Effector memory CD4-positive, alpha-beta T cell (primary cell): ENCODE results near the gene MS4A4E.

Experiments used
- DNase-seq, 3 donors: peaks; one replicate each; pipeline ENCODE4 v3.0.0-alpha.2; 2020
- H3K27ac ChIP-seq: 2 replicates; pipeline ENCODE4 v1.7.0; 2013; ENCODE audit warnings: mild to moderate bottlenecking, low read length, moderate library complexity; ENCODE audit not compliant: insufficient read depth, poor library complexity, severe bottlenecking
- H3K27me3 ChIP-seq: replicated peaks from 2 replicates; pipeline ENCODE4 v1.7.0; 2013; ENCODE audit warnings: mild to moderate bottlenecking, low read length; ENCODE audit not compliant: insufficient read depth, control insufficient read depth, poor library complexity, severe bottlenecking
- H3K36me3 ChIP-seq: 2 replicates; pipeline ENCODE4 v1.7.0; 2013; ENCODE audit warnings: mild to moderate bottlenecking, low read length, moderate library complexity; ENCODE audit not compliant: control insufficient read depth, insufficient read depth
- H3K4me1 ChIP-seq: 2 replicates; pipeline ENCODE4 v1.7.0; 2013; ENCODE audit warnings: low read length, mild to moderate bottlenecking; ENCODE audit not compliant: control insufficient read depth, insufficient read depth, poor library complexity, severe bottlenecking
- H3K4me3 ChIP-seq: 2 replicates; pipeline ENCODE4 v1.7.0; 2013; ENCODE audit warnings: low read length, low read depth, mild to moderate bottlenecking; ENCODE audit not compliant: insufficient read depth, poor library complexity, severe bottlenecking
- H3K9me3 ChIP-seq: 2 replicates; pipeline ENCODE4 v1.7.0; 2013; ENCODE audit warnings: mild to moderate bottlenecking, low read length, moderate library complexity; ENCODE audit not compliant: control insufficient read depth

The MS4A4E gene

DNA sequence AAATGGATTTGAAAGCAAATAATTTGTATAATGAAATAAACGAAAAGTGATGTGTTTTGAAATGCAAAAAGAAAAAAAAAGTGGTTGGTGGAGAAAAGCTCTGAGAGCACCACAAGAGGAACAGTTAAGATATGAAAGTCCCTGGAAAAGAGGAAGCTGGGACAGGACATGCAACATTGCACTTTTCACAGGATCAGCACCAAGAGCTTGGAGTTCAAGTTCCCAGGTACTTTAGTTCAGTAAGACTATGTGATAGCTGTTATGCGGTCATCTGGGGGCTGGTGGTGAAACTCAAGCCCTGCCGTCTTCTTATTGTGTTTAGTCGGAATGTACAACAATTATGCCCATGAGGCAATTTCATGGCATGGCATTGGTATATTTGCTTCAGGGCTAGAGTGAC is 20.5 kb upstream of the MS4A4E start:
- no peak overlapping the region for H3K27ac ChIP-seq

GRCh38 chr11:60261014-60261413 is 18.1 kb upstream of the MS4A4E start:
- no peak overlapping the region for H3K27ac ChIP-seq
- no peaks in the 10 kb centered on the region for H3K9me3 ChIP-seq
- peaks cover 4% of the 10 kb centered on the region for H3K27me3 ChIP-seq
- no peak for DNase-seq
- H3K36me3 ChIP-seq = no peaks in the 10 kb centered on the region
- H3K4me3 ChIP-seq = no peak overlapping the region
- no peaks in the 10 kb centered on the region for H3K4me1 ChIP-seq

More for the DNA sequence above, 20.5 kb upstream of the MS4A4E start:
- Histone ChIP-seq H3K27me3 (peaks cover 4% of the 10 kb centered on the region), H3K9me3 (no peaks in the 10 kb centered on the region), H3K4me1 (no peaks in the 10 kb centered on the region), H3K36me3 (no peaks in the 10 kb centered on the region), H3K4me3 (no peak overlapping the region)
- DNase-seq = no peak

DNA sequence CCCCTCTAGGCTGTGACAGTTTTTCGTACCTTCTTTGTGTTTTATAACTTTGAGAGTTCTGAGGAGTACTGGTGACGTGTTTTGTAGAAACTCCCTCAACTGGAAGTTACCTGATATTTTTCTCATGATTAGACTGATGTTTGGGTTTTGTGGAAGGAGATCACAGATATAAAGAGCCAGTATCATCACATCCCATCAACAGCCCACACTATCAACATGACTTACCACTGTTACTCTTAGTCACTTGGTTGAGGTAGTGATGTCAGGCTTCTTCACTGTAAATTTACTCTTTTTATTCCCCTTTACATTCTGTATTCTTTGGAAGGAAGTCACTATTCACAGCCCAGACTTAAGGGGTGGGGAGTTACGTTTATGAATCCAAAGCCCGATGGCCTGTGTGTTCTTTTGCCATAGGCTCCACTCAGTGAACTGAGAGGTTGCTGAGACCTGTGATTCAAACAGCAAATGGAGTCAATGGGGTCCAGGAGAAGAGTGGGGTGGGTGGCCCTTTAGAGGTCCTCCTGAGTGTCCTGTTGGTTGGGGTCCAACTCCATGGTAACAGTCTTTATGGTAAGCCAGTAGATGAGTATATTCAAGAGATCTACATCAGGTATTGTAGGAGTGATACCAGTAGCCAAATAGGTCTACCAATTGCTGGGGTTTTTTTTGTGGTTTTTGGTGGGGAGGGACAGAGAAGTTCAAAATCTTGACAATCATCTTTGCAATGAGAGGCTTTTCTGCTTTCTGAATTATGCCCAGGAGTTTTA is 15.2 kb upstream of the MS4A4E start:
- DNase-seq = no peak
- H3K4me1 ChIP-seq = no peaks in the 10 kb centered on the region
- H3K4me3 ChIP-seq = no peak overlapping the region
- no peaks in the 10 kb centered on the region for H3K9me3 ChIP-seq
- no peaks in the 10 kb centered on the region for H3K36me3 ChIP-seq
- H3K27me3 ChIP-seq = no peaks in the 10 kb centered on the region
- no peak overlapping the region for H3K27ac ChIP-seq

DNA sequence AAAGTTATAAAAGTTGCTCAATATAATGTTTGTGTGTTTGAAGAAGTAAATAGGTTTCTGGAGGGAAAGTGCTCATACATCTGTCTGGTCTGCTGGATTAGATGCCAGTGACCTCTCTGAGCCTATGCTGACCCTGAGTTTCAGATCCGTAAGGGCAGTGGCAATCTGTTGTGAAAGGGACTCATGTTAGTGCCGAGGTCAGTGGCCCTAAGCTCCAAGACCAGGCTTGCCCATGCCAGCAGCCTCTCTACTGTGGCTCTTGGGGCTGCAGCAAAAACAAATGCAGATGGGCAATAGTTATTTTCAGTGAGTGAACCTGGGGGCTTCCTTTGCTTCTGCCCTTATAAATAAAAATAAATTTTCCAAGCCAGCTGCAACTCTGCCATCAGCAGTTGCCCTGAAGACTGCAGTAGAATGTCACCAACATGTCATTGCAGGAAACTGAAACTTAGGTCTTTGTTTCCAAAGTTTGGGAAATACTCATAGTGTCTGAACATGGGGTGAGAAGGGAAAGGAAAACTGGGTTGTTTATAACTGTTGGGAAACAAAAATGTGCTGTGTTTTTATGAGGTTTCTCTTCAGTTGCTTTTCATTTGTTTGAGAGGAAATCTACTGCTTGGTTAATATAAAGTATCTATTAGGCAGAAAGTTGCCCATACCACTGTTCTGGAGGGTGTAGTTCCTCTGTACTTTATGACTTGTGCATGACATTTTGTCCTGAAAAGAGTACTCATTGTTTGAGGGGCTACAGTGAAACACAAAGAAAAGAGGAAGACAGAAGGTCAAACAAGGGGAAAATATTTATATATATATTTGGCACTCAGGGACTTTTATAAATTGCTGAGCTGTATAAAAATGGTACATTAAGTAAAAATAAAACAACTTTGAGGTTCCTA is 9.5 kb upstream of the MS4A4E start:
- Histone ChIP-seq H3K27ac (no peak overlapping the region), H3K4me1 (no peaks in the 10 kb centered on the region), H3K9me3 (no peaks in the 10 kb centered on the region), H3K36me3 (no peaks in the 10 kb centered on the region), H3K27me3 (no peaks in the 10 kb centered on the region), H3K4me3 (no peak overlapping the region)
- DNase-seq = no peak

DNA sequence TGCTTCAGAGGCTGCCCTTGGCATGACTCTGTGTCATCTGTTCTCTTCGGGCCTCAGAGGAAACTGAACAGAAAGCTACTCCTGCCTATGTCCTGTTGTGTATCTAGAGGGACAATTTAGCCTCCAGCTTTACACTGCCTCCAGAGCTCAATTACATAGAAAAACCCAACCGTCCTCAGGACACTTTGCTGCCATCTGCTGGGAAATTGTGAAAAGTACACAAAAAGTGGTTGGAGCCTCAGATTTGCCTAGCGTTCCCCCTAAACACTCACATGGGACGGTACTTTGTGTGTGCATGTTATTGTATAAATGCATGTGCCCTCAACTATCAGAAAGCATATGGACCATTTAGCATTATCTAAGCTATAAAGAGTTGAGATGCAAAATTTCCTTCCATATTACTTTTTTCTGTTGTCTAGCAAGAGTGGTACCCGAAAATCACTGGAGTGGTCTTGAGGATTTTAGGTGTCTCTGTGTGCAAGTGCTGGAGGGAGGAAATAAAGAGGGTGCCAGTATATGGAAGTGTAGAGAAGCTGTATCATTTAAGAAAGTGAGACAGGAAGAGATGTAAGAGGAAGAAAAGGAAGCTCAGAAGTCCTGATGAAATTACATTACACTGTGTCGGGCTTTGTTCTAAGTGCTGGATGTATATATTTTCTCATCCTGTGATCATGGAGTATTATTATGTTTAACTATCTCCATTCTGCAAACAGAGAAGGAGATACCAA is 8.7 kb upstream of the MS4A4E start:
- Histone ChIP-seq H3K27ac (no peak overlapping the region), H3K4me1 (no peaks in the 10 kb centered on the region), H3K9me3 (no peaks in the 10 kb centered on the region), H3K4me3 (no peak overlapping the region), H3K27me3 (no peaks in the 10 kb centered on the region), H3K36me3 (no peaks in the 10 kb centered on the region)
- no peak for DNase-seq

DNA sequence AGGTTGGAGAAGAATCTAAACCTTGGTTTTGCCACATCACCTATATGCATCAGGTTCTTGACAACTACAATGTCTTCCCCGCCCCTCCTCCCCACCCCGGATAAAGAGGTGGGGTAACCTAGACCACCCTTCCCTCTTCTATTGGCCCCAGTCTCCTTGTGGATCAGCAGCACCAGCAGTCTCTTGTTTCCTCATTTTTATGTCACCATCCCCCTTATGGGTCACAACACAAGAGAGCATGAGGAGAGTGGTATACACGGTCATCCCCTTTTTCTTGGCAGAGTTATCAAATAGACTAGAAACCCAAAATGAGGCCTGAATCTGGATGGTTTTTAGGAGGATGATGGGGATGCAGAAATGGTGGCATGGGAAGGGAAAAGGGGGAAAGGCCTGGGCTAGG is 1.2 kb downstream of the MS4A4E start:
- Histone ChIP-seq H3K36me3 (no peaks in the 10 kb centered on the region), H3K9me3 (no peaks in the 10 kb centered on the region), H3K4me3 (no peak overlapping the region), H3K27me3 (no peaks in the 10 kb centered on the region), H3K27ac (no peak overlapping the region), H3K4me1 (no peaks in the 10 kb centered on the region)
- no peak for DNase-seq

GRCh38 chr11:60240662-60241061 is 2.3 kb downstream of the MS4A4E start:
- DNase-seq = no peak
- H3K27ac ChIP-seq = no peak overlapping the region
- H3K4me3 ChIP-seq = no peak overlapping the region
- no peaks in the 10 kb centered on the region for H3K27me3 ChIP-seq
- H3K36me3 ChIP-seq = no peaks in the 10 kb centered on the region
- H3K9me3 ChIP-seq = no peaks in the 10 kb centered on the region
- H3K4me1 ChIP-seq = no peaks in the 10 kb centered on the region

GRCh38 chr11:60235321-60235720 is 7.6 kb downstream of the MS4A4E start:
- no peaks in the 10 kb centered on the region for H3K9me3 ChIP-seq
- H3K4me1 ChIP-seq = no peaks in the 10 kb centered on the region
- no peaks in the 10 kb centered on the region for H3K27me3 ChIP-seq
- H3K4me3 ChIP-seq = no peak overlapping the region
- no peak for DNase-seq
- H3K36me3 ChIP-seq = no peaks in the 10 kb centered on the region
- H3K27ac ChIP-seq = no peak overlapping the region

DNA sequence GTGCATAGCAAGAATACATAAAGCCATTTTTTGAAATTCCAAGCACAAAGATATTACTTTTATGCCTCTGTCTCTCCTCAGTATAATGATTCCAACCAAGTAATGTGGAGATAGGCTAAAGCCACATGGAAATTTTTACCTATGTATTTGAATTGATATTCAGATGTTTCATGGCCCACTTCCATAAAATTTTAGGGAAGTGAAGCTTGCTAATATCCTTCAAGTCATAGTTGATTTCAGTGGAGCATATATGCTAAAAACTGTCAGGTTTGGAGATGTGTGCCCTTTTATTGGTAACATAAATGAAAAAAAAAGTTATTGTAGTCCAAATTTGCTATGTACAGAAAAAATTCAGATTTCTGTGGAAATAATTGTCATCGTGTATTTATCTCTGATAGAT is 12.3 kb downstream of the MS4A4E start:
- no peak for DNase-seq
- Histone ChIP-seq H3K27ac (no peak overlapping the region), H3K9me3 (no peaks in the 10 kb centered on the region), H3K4me1 (no peaks in the 10 kb centered on the region), H3K4me3 (no peak overlapping the region), H3K36me3 (no peaks in the 10 kb centered on the region), H3K27me3 (no peaks in the 10 kb centered on the region)
